HG03378 (cell line): ENCODE results near the gene LGALS9C.
"Not testable (repeated sequence)": the region's sequence is repeated elsewhere in the genome, so short reads cannot be mapped to it uniquely, and the experiment has no call there.

Source experiments
- ATAC-seq: cut with Tn5 transposase; IDR thresholded peaks from one replicate; pipeline ENCODE4 v1.9.1; 2021; ENCODE audit warnings: mild to moderate bottlenecking, moderate library complexity; ENCODE audit not compliant: unreplicated experiment

Gene LGALS9C

DNA sequence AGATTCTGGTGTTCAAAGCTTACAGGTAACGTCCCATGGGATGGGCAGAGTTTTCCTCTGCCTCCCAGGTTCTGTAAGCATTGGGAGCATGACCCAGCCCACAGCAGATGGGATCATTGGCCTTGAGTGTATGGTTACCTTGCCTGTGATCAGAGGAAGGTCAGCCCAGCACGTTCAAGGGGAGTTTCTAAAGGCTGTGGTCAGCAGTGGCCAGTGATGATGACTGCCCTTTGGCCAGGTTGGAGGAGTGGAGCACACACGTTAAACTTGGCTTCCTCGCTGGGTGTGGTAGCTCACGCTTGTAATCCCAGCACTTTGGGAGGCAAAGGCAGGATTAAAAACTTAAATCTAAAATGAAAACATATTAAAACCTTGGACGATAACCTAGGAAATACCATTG lies 51.8 kb downstream of the LGALS9C start:
- ATAC-seq = not testable (repeated sequence)

DNA sequence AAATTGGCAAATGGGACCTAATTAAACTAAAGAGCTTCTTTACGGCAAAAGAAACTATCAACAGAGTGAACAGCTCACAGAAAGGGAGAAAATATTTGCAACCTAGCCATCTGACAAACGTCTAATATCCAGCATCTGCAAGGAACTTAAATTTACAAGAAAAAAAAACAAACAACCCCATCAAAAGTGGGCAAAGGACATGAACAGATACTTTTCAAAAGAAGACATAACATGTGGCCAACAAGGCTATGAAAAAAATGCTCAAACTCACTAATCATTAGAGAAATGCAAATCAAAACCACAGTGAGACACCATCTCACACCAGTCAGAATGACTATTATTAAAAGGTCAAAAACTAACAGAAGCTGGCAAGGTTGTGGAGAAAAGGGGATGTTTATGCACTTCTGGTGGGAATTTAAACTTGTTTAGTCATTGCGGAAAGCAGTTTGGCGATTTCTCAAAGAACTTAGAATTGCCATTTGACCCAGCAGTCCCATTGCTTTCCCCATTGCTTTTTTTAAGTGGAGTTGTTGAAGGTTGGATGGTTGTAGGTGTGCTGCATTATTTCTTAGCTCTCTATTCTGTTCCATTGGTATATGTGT lies 52.4 kb downstream of the LGALS9C start:
- not testable (repeated sequence) for ATAC-seq

DNA sequence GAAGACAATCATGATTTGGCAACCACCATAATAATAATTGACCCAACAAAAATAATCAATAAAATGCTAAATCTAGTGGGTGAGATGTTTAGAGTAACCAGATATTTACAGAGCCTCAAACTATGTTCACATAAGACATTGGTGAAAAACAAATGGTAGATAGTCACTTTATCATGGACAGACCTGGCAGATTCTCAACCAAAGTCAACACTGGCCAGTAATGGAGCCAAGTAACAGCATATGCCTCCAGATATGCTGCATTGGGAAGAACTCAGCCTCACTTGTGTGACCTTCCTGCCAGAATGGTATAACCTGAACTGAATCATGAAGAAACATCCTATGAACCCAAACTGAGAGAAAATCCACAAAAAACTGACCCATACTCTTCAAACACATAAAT lies 53.8 kb downstream of the LGALS9C start:
- not testable (repeated sequence) for ATAC-seq

GRCh38 chr17:18542234-18542633 lies 65.6 kb downstream of the LGALS9C start:
- not testable (repeated sequence) for ATAC-seq

- ATAC-seq = not testable (repeated sequence)
These were observed 66.3 kb downstream of the LGALS9C start for GRCh38 chr17:18542907-18543306.
